GM12874 (cell line): ENCODE data around the gene PDXK.

Experiments
- CTCF ChIP-seq: IDR thresholded peaks from 2 replicates; pipeline ENCODE4 v1.5.1; 2011; ENCODE audit warnings: low read depth, mild to moderate bottlenecking, control low read depth, low read length, moderate library complexity; ENCODE audit not compliant: insufficient read depth

The PDXK gene

GRCh38 chr21:43772425-43772821, 53.5 kb downstream of the PDXK start:
- TF ChIP-seq CTCF, result no peak

DNA sequence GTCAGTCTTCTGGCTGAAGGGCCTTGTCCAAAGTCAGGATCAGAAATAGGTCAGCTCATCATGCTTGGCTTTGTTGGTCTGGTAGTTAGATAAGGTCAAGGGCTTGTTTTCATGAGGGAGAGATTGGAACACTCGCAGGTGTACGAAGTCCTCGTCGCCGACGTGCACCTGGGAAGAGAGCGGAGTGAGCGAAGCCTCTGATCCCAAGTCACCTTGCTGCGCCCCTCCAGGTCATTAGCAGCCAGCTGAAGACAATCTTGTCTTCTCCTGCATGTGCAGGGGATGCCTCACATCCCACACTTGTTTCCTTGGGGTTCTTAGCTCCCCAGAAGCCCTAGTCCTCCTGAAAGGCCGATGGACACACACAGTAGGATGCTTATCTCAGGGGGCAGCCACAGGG, 55.2 kb downstream of the PDXK start:
- no peak for TF ChIP-seq CTCF

GRCh38 chr21:43775190-43775589, 56.3 kb downstream of the PDXK start:
- TF ChIP-seq CTCF, result no peak

GRCh38 chr21:43775795-43776430, 57.0 kb downstream of the PDXK start, which contains the start of gene CSTB:
TSS of gene CSTB (minus strand) at chr21:43776308. CDS start at chr21:43776269, 39 bp downstream.
- TF ChIP-seq CTCF, result no peak

DNA sequence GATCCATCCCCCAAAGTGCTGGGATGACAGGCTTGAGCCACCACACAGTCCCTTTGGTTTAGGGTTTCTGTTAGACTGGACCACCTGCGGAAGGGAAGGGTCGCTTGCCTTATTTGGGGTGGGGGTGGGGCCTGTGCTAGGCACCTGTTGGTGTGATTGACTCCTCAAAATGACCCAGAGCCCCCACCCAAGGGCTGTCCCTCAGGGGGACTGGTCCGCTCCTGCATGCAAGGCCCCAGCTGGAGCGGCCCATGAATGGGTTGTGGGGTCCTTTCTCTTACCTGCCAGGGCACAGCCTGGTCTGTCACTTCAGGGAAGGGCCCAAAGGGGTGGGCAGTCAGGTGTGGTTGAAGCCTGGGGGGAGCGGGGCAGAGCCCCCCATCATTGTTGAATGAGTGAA, 59.0 kb downstream of the PDXK start:
- TF ChIP-seq CTCF, result no peak

GRCh38 chr21:43778469-43779335, 59.8 kb downstream of the PDXK start:
- TF ChIP-seq CTCF, result no peak

DNA sequence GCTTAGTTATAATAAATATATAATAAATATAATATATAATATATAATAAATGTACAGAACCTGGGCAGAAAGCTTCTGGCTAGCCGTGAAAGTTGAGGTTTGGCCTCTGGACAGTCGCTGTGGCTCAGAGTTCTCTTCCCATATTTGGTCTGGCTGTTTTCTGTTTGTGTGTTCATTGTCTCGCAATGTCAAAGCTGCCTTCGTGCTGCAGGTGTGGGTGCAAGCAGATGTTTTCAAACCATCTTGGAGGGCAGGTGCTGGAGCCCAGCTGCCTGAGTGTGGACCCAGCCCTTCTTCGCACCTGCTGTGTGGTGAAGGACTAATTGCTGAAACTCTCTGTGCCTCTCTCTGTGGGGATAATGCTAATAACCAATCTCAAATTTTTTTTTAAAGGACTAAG, 60.7 kb downstream of the PDXK start:
- no peak for TF ChIP-seq CTCF
